Measurements from ENCODE around the gene LRRC3B. TPM values are rescaled to one million over a fixed set of nuclear protein-coding genes. Genes with fewer than 3 reads are reported as not detected.

LRRC3B gene
- total RNA-seq, 4 donors from 2014 or later = not detected

DNA sequence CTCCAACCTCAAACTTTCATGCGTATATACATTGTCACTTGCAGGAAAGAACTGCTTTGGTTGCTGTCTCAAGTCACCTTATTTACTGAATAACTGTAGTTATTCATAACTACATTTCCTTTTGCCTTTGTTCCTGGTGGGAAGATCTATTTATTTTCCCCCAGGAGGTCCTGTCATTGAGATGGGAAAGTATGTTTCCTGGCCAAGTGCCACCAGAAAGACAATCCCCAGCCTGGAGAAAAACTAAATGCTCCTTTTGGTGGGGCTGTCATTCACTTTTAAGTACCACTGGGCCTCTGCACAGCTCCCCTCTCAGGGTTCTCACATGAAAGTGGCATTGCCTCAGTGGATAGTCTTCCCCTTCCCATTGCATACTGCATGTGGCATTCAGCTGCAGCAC, 59.8 kb downstream of the LRRC3B start:
- TF ChIP-seq, protein P1, sequence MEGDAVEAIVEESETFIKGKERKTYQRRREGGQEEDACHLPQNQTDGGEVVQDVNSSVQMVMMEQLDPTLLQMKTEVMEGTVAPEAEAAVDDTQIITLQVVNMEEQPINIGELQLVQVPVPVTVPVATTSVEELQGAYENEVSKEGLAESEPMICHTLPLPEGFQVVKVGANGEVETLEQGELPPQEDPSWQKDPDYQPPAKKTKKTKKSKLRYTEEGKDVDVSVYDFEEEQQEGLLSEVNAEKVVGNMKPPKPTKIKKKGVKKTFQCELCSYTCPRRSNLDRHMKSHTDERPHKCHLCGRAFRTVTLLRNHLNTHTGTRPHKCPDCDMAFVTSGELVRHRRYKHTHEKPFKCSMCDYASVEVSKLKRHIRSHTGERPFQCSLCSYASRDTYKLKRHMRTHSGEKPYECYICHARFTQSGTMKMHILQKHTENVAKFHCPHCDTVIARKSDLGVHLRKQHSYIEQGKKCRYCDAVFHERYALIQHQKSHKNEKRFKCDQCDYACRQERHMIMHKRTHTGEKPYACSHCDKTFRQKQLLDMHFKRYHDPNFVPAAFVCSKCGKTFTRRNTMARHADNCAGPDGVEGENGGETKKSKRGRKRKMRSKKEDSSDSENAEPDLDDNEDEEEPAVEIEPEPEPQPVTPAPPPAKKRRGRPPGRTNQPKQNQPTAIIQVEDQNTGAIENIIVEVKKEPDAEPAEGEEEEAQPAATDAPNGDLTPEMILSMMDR (IDR thresholded peaks at IDR 0.05; ENCODE audit: low read depth) = no peak

DNA sequence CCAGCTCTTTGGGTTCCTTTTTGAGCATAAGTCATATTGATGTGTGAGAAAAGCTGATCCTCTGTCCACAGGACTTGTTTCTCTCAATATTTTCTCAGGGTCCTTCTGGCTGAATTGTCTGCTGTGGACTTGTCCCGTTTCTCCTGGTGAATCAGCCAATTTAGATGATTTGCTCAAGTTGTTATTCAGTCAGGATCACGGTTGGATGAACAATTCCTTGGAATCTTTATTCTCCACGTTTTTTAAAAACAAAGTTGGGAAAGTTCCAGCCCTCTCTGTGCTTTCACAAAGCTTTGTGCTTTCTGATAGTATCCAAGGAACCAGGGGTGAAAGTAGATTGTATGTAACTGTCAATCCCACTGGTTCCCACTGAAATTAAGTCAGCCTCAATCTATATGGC, 61.3 kb downstream of the LRRC3B start:
- TF ChIP-seq, protein P1 (IDR thresholded peaks at IDR 0.05; ENCODE audit: low read depth) = no peak

DNA sequence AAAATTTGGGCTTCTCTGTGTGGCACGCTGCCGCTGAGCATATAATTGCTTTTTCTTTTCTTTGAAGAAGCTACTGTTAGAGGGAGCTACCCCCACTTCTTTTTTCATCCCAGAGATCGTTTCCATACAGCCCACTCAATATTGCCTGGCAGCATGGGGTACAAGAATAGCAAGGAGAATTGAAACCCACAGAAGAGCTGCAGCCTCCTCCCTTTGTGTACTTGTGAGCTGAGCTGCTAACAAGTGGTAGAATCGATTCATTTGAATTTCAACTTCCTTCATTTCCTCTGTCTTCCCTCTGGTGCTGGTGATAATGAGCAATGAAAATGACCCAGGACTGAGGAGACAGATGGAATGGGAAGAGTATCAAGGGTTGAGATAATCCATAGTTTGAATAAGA, 64.9 kb downstream of the LRRC3B start:
- TF ChIP-seq, protein P1 (IDR thresholded peaks at IDR 0.05; ENCODE audit: low read depth) = no peak

DNA sequence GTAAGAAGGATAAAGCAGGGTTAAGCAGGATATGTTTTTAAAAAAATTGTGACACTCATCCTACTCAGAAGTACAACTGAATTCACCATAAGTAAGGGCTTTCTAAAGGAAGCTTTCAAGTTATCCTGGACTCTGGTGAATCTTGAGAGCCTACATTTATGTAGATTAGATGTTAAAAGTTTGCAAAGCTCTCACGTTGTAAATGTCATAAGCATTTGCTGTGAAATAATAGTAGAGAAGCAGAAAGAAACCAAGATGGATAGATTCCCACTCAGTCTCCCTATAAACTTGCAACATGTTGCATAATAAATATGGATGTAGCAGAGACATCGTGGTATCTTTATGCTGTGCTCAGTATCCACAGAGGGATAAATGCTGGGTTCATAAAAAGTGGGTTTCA, 77.0 kb downstream of the LRRC3B start:
- TF ChIP-seq, protein P1 (IDR thresholded peaks at IDR 0.05; ENCODE audit: low read depth) = no peak

DNA sequence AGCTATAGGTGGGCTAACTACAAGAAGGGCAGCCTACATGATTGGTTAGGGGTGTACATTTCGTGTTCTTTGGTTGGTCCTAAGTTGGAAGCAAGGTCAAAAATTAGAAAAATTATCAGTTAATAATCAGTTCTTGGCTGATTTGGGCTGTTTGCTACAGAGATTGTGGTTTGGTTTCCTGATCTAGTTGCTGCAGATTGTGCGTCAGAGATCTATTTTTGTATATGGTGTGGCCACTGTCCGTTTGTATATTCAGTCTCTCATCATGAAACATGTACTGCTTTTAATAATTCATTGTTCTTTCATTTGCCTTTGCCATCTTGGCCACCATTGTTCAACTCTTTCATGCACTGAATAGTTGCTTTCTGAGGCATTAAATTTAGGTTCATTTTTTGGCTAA, 80.9 kb downstream of the LRRC3B start:
- TF ChIP-seq, protein P1 (IDR thresholded peaks at IDR 0.05; ENCODE audit: low read depth) = no peak

DNA sequence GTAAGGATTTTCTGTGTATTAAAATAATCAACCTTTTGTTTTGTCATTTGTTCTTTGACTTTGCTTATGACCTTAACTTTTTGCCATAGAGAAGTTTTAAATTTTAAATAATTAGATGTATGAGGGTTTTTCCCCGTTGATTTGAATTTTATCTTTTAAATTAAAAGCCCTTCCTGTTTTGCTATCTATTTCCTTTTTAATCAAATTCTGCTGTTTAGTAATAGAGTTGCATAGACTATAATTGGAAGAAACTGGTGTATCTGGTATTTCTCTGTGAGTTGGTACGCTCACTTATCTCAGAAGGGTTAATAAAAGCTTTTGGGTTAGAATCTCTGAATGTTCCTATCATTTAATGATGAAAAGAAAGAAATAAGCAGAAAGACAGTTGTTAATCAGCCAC, 82.2 kb downstream of the LRRC3B start:
- TF ChIP-seq, protein P1 (IDR thresholded peaks at IDR 0.05; ENCODE audit: low read depth) = no peak

DNA sequence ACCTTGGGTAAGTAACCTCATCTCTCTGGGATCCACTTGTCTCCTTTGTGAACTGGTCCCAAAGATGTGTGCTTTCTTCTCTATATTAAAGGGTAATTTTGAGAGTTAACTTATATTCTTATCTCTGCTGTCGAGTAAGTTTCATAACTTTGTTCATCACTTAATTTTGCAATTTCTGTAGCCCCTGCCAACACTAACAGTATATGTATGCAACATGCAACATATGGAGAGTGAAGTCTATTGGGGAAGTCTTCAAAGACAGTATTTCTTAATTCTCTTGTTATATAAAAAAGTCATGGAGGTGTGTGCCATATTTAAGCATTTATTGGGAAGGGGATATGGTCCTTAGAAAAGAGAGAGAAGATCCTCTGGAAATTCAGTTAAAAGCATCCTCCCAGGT, 85.9 kb downstream of the LRRC3B start:
- TF ChIP-seq, protein P1 (IDR thresholded peaks at IDR 0.05; ENCODE audit: low read depth) = no peak

Measured in subcutaneous adipose tissue (tissue), 4 donors.